ENCODE measurements around the gene CDH6.

GRCh38 chr5:31144364-31144763, 49.1 kb upstream of the CDH6 start:
- TF ChIP-seq CTCF (IDR thresholded peaks at IDR 0.05) (no peak), EZH2phosphoT487 (IDR thresholded peaks at IDR 0.05) (no peak), EZH2 (IDR thresholded peaks at IDR 0.05) (no peak)
